ENCODE data around the gene TP63. TPM values are rescaled to one million over a fixed set of nuclear protein-coding genes. Genes with fewer than 3 reads are reported as not detected.

TP63 gene
- total RNA-seq, 1 experiment from 2014 or later = 3.6 TPM

- Histone ChIP-seq H4K20me1 (ENCODE audit: insufficient read depth) (no peaks in the 10 kb centered on the region), H3K4me1 (replicated peaks; ENCODE audit: insufficient read depth) (no peaks in the 10 kb centered on the region), H3K27me3 (ENCODE audit: insufficient read depth, low read depth) (no peaks in the 10 kb centered on the region), H2AFZ (no peak overlapping the region), H3K36me3 (ENCODE audit: low read depth) (no peaks in the 10 kb centered on the region), H3K27ac (no peak overlapping the region), H3K79me2 (ENCODE audit: low read depth) (no peaks in the 10 kb centered on the region), H3F3A (ENCODE audit: insufficient read depth, low read depth) (no peaks in the 10 kb centered on the region), H3K4me3 (no peak overlapping the region), H3K9me2 (ENCODE audit: insufficient read depth) (no peaks in the 10 kb centered on the region), H3K9me3 (ENCODE audit: insufficient read depth, low read depth) (peaks cover 11% of the 10 kb centered on the region), H3K4me2 (no peak overlapping the region)
- no peak for DNase-seq
- TF ChIP-seq CTCF (conservative IDR thresholded peaks at IDR 0.05) = no peak
- no peak for TF ChIP-seq EZH2 (IDR thresholded peaks at IDR 0.05; ENCODE audit: low read depth)
- intact Hi-C loops (cut with micrococcal nuclease; ENCODE audit: unreplicated experiment) = no loop called here
- no TSS peak for BruUV-seq (replicated peaks)
- ChIA-PET POLR2A (ENCODE audit: unreplicated experiment) (no interaction called here), CTCF (no interaction called here)
Measured at GRCh38 chr3:189897406-189897805, 266.2 kb downstream of the TP63 start.

GRCh38 chr3:189898559-189899153 is 267.5 kb downstream of the TP63 start:
- TF ChIP-seq CTCF (conservative IDR thresholded peaks at IDR 0.05) = no peak
- TF ChIP-seq EZH2 (IDR thresholded peaks at IDR 0.05; ENCODE audit: low read depth) = no peak
- ChIA-PET POLR2A (ENCODE audit: unreplicated experiment) (no interaction called here), CTCF (no interaction called here)
- Histone ChIP-seq H3K9me2 (ENCODE audit: insufficient read depth) (no peaks in the 10 kb centered on the region), H4K20me1 (ENCODE audit: insufficient read depth) (no peaks in the 10 kb centered on the region), H3K4me1 (replicated peaks; ENCODE audit: insufficient read depth) (no peaks in the 10 kb centered on the region), H3K79me2 (ENCODE audit: low read depth) (no peaks in the 10 kb centered on the region), H3K4me3 (no peak overlapping the region), H3K27me3 (ENCODE audit: insufficient read depth, low read depth) (no peaks in the 10 kb centered on the region), H3K4me2 (no peak overlapping the region), H3K9me3 (ENCODE audit: insufficient read depth, low read depth) (peaks cover 11% of the 10 kb centered on the region), H3F3A (ENCODE audit: insufficient read depth, low read depth) (no peaks in the 10 kb centered on the region), H2AFZ (no peak overlapping the region), H3K27ac (no peak overlapping the region), H3K36me3 (ENCODE audit: low read depth) (no peaks in the 10 kb centered on the region)
- intact Hi-C loops (cut with micrococcal nuclease; ENCODE audit: unreplicated experiment) = no loop called here
- no TSS peak for BruUV-seq (replicated peaks)
- no peak for DNase-seq

- H3K4me2 ChIP-seq = no peak overlapping the region
- H3F3A ChIP-seq (ENCODE audit: insufficient read depth, low read depth) = no peaks in the 10 kb centered on the region
- no peak for TF ChIP-seq EZH2 (IDR thresholded peaks at IDR 0.05; ENCODE audit: low read depth)
- no TSS peak for BruUV-seq (replicated peaks)
- H3K9me2 ChIP-seq (ENCODE audit: insufficient read depth) = no peaks in the 10 kb centered on the region
- CTCF ChIA-PET = no interaction called here
- H3K27ac ChIP-seq = no peak overlapping the region
- no peaks in the 10 kb centered on the region for H4K20me1 ChIP-seq (ENCODE audit: insufficient read depth)
- H2AFZ ChIP-seq = no peak overlapping the region
- no peaks in the 10 kb centered on the region for H3K79me2 ChIP-seq (ENCODE audit: low read depth)
- no peak overlapping the region for H3K4me3 ChIP-seq
- POLR2A ChIA-PET (ENCODE audit: unreplicated experiment) = no interaction called here
- H3K27me3 ChIP-seq (ENCODE audit: insufficient read depth, low read depth) = no peaks in the 10 kb centered on the region
- no peaks in the 10 kb centered on the region for H3K36me3 ChIP-seq (ENCODE audit: low read depth)
- H3K4me1 ChIP-seq (replicated peaks; ENCODE audit: insufficient read depth) = no peaks in the 10 kb centered on the region
- DNase-seq = no peak
- intact Hi-C loops (cut with micrococcal nuclease; ENCODE audit: unreplicated experiment) = no loop called here
- H3K9me3 ChIP-seq (ENCODE audit: insufficient read depth, low read depth) = peaks cover 11% of the 10 kb centered on the region
Measured at GRCh38 chr3:189899186-189899585, 268.0 kb downstream of the TP63 start.

DNA sequence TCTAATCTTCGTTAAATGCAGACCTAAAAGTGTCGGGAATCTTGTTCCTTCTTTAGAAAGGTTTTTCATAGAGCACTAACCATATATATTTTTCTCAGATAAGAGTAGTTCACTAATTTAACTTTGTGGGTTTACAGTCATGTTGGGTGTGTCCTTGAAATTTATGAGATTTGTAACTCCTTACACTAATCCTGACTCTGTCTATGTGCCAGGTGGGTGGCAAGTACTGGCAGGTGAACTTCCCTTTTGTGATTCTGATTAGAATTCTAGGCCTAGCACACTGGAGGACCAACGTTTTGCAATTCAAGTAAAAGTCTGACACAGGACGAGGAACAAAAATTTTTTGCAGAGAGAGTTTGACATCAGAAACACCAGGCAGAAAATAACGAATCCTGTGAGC is 269.4 kb downstream of the TP63 start:
- BruUV-seq (replicated peaks) = no TSS peak
- no peak overlapping the region for H3K27ac ChIP-seq
- H3K36me3 ChIP-seq (ENCODE audit: low read depth) = no peaks in the 10 kb centered on the region
- TF ChIP-seq EZH2 (IDR thresholded peaks at IDR 0.05; ENCODE audit: low read depth) (no peak), CTCF (conservative IDR thresholded peaks at IDR 0.05) (no peak)
- H3K4me3 ChIP-seq = no peak overlapping the region
- H3K27me3 ChIP-seq (ENCODE audit: insufficient read depth, low read depth) = no peaks in the 10 kb centered on the region
- no peaks in the 10 kb centered on the region for H3K4me1 ChIP-seq (replicated peaks; ENCODE audit: insufficient read depth)
- H3K9me3 ChIP-seq (ENCODE audit: insufficient read depth, low read depth) = peaks cover 14% of the 10 kb centered on the region
- DNase-seq = no peak
- intact Hi-C loops (cut with micrococcal nuclease; ENCODE audit: unreplicated experiment) = no loop called here
- H3F3A ChIP-seq (ENCODE audit: insufficient read depth, low read depth) = no peaks in the 10 kb centered on the region
- H2AFZ ChIP-seq = no peak overlapping the region
- CTCF ChIA-PET = no interaction called here
- no peak overlapping the region for H3K4me2 ChIP-seq
- H3K9me2 ChIP-seq (ENCODE audit: insufficient read depth) = no peaks in the 10 kb centered on the region
- H4K20me1 ChIP-seq (ENCODE audit: insufficient read depth) = no peaks in the 10 kb centered on the region
- POLR2A ChIA-PET (ENCODE audit: unreplicated experiment) = no interaction called here
- H3K79me2 ChIP-seq (ENCODE audit: low read depth) = no peaks in the 10 kb centered on the region

Measured in PC-9 (cell line).